Stomach (tissue), 9 donors: ENCODE data around the gene CENPE. TPM values are rescaled to one million over a fixed set of nuclear protein-coding genes. Genes with fewer than 3 reads are reported as not detected.

ENCODE experiments used
- DNase-seq, 2 donors: peaks; one replicate each; pipeline versions ENCODE4 v3.0.0 to v3.0.0-alpha.2; 2013 to 2019
- H3K27ac ChIP-seq, 5 donors: fragments of 200-600 bp in 4 of 5; sonication (generic) in 4 of 5; one replicate each; pipeline ENCODE4 v1.5.1; 2013 to 2019; ENCODE audit warnings: mild to moderate bottlenecking in 1 of 5, moderate library complexity in 1 of 5
- H3K27me3 ChIP-seq, 3 donors: fragments of 200-600 bp; sonication (generic); one replicate each; pipeline ENCODE4 v1.5.1; 2017 to 2019; ENCODE audit warnings: mixed run types in 1 of 3
- H3K36me3 ChIP-seq, 4 donors: fragments of 200-600 bp; sonication (generic); 1 replicate in 3 of 4; 2 replicates in 1 of 4; pipeline ENCODE4 v1.5.1; 2016 to 2019
- H3K4me1 ChIP-seq, 4 donors: fragments of 200-600 bp; sonication (generic); one replicate each; pipeline ENCODE4 v1.5.1; 2016 to 2019
- H3K4me3 ChIP-seq, 4 donors: fragments of 200-600 bp; sonication (generic) in 3 of 4; one replicate each; pipeline ENCODE4 v1.5.1; 2016 to 2019; ENCODE audit warnings: mild to moderate bottlenecking in 1 of 4
- H3K9me3 ChIP-seq, 4 donors: fragments of 200-600 bp; sonication (generic); one replicate each; pipeline ENCODE4 v1.5.1; 2016 to 2019
- EP300 ChIP-seq: sonication (generic); formaldehyde crosslinking; IDR thresholded peaks from one replicate; pipeline ENCODE4 v1.6.1; 2017; ENCODE audit warnings: antibody characterized with exemption
- POLR2A ChIP-seq, 4 donors: fragments of 450-650 bp; IDR thresholded peaks; one replicate each; pipeline ENCODE4 v1.6.1; 2016; ENCODE audit warnings: antibody characterized with exemption in 4 of 4, control low read depth in 2 of 4, mild to moderate bottlenecking in 1 of 4, moderate library complexity in 1 of 4
- POLR2AphosphoS5 ChIP-seq, 3 donors: sonication (generic); formaldehyde crosslinking; IDR thresholded peaks; one replicate each; pipeline ENCODE4 v1.6.1; 2016; ENCODE audit warnings: antibody characterized with exemption in 3 of 3
- WGBS, 5 donors: extraction: QIAGEN DNeasy Blood & Tissue Kit in 3 of 5; methylation state at CpG; one replicate each; pipeline versions ENCODE4 v1.1.5 to v1.1.7; 2013 to 2018; 5-methylcytosine and 5-hydroxymethylcytosine counted together
- intact Hi-C: fragments of 100-400 bp; cut with DNase I; formaldehyde crosslinking; loops from one replicate; pipeline ENCODE4 v1.15.1; 2023; ENCODE audit warnings: low total_unique reads
- polyA plus RNA-seq, 3 donors: library from polyadenylated mRNA; stranded (reverse); fragments of 200-250 nt; gene quantifications; one replicate each; pipeline ENCODE4 v1.2.3, GENCODE V29; 2013
- total RNA-seq, 5 donors: library from RNA; depleted of rRNA; stranded (reverse); fragments of >200 nt; gene quantifications; one replicate each; pipeline versions ENCODE4 v1.1.0 to v1.2.3, GENCODE V29; 2014 to 2016
- TF ChIP-seq, protein P1 (sequence below), 7 experiments: fragments of 450-650 bp in 4 of 7; fragments of 200-600 bp in 3 of 7; sonication (generic) in 3 of 7; IDR thresholded peaks; one replicate each; pipeline ENCODE4 v1.5.1; 2016 to 2019; ENCODE audit warnings: antibody characterized with exemption in 7 of 7, control low read depth in 2 of 7, mild to moderate bottlenecking in 1 of 7
- donor health status: healthy with polysubstance abuse.
- donor health status: Bipolar disorder and iron deficiency.
- donor health status: healthy.

The CENPE gene
- total and polyA plus RNA-seq, 8 donors = 0.31 to 9.4 (median 2.8) TPM

DNA sequence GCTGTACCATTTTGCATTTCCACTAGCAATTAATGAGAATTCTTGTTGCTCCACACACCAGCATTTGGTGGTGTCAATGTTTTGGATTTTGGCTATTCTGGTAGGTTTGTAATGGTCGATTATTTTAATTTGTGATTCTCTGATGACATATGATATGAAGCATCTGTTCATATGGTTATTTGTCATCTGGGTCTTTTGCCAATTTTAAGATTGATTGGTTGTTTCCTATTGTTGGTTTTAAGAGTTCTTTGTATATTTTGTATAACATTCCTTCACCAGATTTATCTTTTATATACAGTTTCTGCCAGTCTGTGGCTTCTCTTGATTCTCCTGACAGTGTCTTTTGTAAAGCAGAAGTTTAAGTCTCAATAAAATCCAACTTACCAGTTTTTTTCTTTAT lies 80.0 kb downstream of the CENPE start:
- 64 to 84% (median 71%) methylated on average over 1 of the region's 1 CpG for whole genome bisulfite sequencing, 5 donors
- intact Hi-C loops = no loop called here
- H3K4me1 ChIP-seq = no peaks in the 10 kb centered on the region

DNA sequence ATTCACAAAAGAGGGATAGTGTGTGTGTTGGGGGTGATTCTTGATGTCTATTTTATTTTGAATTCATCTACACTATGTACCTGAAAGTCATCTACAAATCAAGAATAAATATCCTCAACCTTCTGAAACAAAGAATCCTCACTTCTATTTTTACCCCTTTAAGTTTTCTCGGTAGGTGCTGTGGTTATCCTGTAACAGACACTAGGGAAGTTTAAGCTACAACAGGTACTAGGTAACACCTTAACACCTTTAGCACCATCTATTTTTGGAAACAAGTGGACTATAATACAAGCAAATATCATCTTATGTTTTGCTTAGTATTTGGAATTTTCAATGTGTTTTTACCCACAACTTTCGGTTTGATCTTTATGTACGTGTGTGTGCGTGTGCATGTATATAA lies 86.5 kb downstream of the CENPE start:
- Histone ChIP-seq H3K4me3 (no peak overlapping the region), H3K27me3 (no peaks in the 10 kb centered on the region), H3K4me1 (no peaks in the 10 kb centered on the region), H3K9me3 (no peaks in the 10 kb centered on the region), H3K27ac (no peak overlapping the region), H3K36me3 (no peaks in the 10 kb centered on the region)
- no peak for DNase-seq
- intact Hi-C loops = no loop called here
- 78 to 98% (median 83%) methylated on average over 4 of the region's 4 CpGs for WGBS, 5 donors
- no peak for TF ChIP-seq POLR2AphosphoS5 (IDR thresholded peaks at IDR 0.05)
- TF ChIP-seq, protein P1, sequence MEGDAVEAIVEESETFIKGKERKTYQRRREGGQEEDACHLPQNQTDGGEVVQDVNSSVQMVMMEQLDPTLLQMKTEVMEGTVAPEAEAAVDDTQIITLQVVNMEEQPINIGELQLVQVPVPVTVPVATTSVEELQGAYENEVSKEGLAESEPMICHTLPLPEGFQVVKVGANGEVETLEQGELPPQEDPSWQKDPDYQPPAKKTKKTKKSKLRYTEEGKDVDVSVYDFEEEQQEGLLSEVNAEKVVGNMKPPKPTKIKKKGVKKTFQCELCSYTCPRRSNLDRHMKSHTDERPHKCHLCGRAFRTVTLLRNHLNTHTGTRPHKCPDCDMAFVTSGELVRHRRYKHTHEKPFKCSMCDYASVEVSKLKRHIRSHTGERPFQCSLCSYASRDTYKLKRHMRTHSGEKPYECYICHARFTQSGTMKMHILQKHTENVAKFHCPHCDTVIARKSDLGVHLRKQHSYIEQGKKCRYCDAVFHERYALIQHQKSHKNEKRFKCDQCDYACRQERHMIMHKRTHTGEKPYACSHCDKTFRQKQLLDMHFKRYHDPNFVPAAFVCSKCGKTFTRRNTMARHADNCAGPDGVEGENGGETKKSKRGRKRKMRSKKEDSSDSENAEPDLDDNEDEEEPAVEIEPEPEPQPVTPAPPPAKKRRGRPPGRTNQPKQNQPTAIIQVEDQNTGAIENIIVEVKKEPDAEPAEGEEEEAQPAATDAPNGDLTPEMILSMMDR (IDR thresholded peaks at IDR 0.05) = no peak
- no peak for TF ChIP-seq POLR2A (IDR thresholded peaks at IDR 0.05)
- TF ChIP-seq EP300 = no peak

More for the DNA sequence above, 80.0 kb downstream of the CENPE start:
- DNase-seq = no peak
- no peak overlapping the region for H3K4me3 ChIP-seq
- TF ChIP-seq EP300 (no peak), POLR2A (IDR thresholded peaks at IDR 0.05) (no peak), POLR2AphosphoS5 (IDR thresholded peaks at IDR 0.05) (no peak)
- TF ChIP-seq, protein P1 (IDR thresholded peaks at IDR 0.05) = no peak
- no peaks in the 10 kb centered on the region for H3K9me3 ChIP-seq
- H3K27me3 ChIP-seq = no peaks in the 10 kb centered on the region
- H3K36me3 ChIP-seq = no peaks in the 10 kb centered on the region
- no peak overlapping the region for H3K27ac ChIP-seq

DNA sequence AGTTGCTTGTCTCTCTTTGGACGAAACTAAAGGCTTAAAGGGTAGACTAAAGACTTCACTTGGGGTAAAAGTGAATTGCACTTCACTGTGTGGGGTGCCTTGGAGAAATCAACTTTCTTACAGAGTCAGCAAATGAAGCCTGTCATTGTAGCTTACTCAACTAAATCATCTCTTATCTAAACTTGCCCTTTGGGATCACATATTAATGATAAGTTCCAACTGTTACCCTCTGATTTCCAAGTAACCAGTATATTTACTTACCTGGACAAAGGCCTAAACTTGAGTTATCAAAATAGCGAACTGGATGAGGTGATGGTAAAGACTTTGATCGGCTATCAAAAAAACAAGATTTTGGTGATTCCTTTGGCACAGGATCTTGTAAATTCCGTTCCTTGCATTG lies 89.6 kb downstream of the CENPE start:
- Histone ChIP-seq H3K36me3 (no peaks in the 10 kb centered on the region), H3K4me1 (no peaks in the 10 kb centered on the region), H3K27ac (no peak overlapping the region), H3K4me3 (no peak overlapping the region), H3K9me3 (no peaks in the 10 kb centered on the region), H3K27me3 (no peaks in the 10 kb centered on the region)
- DNase-seq = no peak
- 63 to 80% (median 77%) methylated on average over 4 of the region's 4 CpGs for WGBS, 5 donors
- intact Hi-C loops = no loop called here
- TF ChIP-seq POLR2AphosphoS5 (IDR thresholded peaks at IDR 0.05) = no peak

DNA sequence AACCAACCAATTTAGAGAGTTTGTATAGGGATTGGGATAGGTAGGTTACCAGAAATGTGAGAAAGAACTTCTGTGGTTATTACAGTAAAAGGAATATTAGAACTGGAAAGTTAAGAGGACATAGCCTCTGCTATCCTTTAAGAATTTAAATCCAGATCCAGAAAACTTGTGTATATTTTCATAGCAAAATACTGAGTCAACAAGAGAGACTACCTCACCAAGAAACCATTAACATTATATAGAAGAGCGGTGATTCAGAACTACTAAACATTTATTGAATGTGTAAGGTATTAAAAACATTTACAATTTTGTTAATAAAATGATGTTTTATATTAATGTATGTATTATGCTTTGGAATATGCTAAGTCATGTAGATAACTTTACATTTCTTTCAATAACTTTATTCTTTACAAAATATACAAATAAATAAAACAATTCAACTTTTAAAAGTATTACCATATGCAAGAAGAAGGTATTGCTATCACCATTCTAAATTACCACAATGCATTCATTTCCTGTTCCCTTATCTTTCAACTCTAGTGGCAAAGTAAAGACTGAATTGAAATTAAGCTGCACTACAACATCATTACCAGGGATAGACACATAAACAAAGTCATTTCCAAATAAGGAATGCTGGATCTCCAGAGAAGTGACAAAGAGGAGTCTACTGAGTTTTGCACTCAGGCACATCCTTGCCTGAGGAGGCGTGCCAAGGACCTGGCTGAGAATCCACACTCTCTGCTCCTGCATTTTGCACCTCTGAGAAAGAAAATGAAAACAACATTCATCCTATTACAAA lies 92.4 kb downstream of the CENPE start:
- intact Hi-C loops = no loop called here
- no peaks in the 10 kb centered on the region for H3K9me3 ChIP-seq
- TF ChIP-seq, protein P1 (IDR thresholded peaks at IDR 0.05) = no peak
- TF ChIP-seq POLR2A (IDR thresholded peaks at IDR 0.05) (no peak), POLR2AphosphoS5 (IDR thresholded peaks at IDR 0.05) (no peak), EP300 (no peak)
- H3K4me1 ChIP-seq = no peaks in the 10 kb centered on the region
- WGBS, 5 donors = 89 to 100% (median 93%) methylated on average over 2 of the region's 2 CpGs
- no peak for DNase-seq
- no peak overlapping the region for H3K27ac ChIP-seq
- H3K36me3 ChIP-seq = no peaks in the 10 kb centered on the region
- no peak overlapping the region for H3K4me3 ChIP-seq
- no peaks in the 10 kb centered on the region for H3K27me3 ChIP-seq

DNA sequence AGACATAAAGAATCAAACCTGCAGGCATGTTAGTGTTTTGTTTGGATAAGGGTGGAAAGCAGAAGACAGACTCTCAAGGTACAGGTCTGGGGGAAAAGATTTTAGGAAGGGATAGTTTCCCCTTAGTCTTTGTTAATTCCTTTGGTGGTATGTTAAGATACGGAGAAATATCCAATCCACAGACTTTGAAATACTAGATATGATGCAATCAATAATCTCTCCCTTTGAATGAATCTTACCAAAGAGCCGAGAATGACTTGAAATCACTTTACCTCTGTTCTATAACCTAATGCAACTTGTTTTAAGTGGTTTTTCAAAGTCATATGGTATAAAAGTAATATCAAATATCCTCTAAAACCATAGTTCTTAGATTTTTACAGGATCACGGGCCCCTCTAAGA lies 93.3 kb downstream of the CENPE start:
- no peak overlapping the region for H3K27ac ChIP-seq
- TF ChIP-seq EP300 (no peak), POLR2AphosphoS5 (IDR thresholded peaks at IDR 0.05) (no peak), POLR2A (IDR thresholded peaks at IDR 0.05) (no peak)
- TF ChIP-seq, protein P1 (IDR thresholded peaks at IDR 0.05) = no peak
- H3K27me3 ChIP-seq = no peaks in the 10 kb centered on the region
- no peak for DNase-seq
- peaks cover 0 to 2% (median 0%) of the 10 kb centered on the region in 4 donors for H3K4me1 ChIP-seq
- H3K36me3 ChIP-seq = no peaks in the 10 kb centered on the region
- no peak overlapping the region for H3K4me3 ChIP-seq
- no peaks in the 10 kb centered on the region for H3K9me3 ChIP-seq
- WGBS, 5 donors = 93 to 98% (median 97%) methylated on average over 3 of the region's 3 CpGs
- intact Hi-C loops = no loop called here
